LNCaP clone FGC (cell line): Measurements from ENCODE around the gene PPL.

Experiments
- DNase-seq: peaks from one replicate; pipeline ENCODE4 v3.0.0-alpha.2; 2011; ENCODE audit warnings: low read depth
- H3K4me3 ChIP-seq: 2 replicates; pipeline ENCODE4 v1.5.1; 2011; ENCODE audit warnings: mild to moderate bottlenecking, low read depth, low read length, control low read depth
- TF ChIP-seq, protein P1 (sequence below): IDR thresholded peaks from 2 replicates; pipeline ENCODE4 v1.5.1; 2012; ENCODE audit warnings: mild to moderate bottlenecking; ENCODE audit not compliant: control insufficient read depth, insufficient read depth; ENCODE audit errors: extremely low read depth

The PPL gene, protein sequence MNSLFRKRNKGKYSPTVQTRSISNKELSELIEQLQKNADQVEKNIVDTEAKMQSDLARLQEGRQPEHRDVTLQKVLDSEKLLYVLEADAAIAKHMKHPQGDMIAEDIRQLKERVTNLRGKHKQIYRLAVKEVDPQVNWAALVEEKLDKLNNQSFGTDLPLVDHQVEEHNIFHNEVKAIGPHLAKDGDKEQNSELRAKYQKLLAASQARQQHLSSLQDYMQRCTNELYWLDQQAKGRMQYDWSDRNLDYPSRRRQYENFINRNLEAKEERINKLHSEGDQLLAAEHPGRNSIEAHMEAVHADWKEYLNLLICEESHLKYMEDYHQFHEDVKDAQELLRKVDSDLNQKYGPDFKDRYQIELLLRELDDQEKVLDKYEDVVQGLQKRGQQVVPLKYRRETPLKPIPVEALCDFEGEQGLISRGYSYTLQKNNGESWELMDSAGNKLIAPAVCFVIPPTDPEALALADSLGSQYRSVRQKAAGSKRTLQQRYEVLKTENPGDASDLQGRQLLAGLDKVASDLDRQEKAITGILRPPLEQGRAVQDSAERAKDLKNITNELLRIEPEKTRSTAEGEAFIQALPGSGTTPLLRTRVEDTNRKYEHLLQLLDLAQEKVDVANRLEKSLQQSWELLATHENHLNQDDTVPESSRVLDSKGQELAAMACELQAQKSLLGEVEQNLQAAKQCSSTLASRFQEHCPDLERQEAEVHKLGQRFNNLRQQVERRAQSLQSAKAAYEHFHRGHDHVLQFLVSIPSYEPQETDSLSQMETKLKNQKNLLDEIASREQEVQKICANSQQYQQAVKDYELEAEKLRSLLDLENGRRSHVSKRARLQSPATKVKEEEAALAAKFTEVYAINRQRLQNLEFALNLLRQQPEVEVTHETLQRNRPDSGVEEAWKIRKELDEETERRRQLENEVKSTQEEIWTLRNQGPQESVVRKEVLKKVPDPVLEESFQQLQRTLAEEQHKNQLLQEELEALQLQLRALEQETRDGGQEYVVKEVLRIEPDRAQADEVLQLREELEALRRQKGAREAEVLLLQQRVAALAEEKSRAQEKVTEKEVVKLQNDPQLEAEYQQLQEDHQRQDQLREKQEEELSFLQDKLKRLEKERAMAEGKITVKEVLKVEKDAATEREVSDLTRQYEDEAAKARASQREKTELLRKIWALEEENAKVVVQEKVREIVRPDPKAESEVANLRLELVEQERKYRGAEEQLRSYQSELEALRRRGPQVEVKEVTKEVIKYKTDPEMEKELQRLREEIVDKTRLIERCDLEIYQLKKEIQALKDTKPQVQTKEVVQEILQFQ (N-terminal part only)

DNA sequence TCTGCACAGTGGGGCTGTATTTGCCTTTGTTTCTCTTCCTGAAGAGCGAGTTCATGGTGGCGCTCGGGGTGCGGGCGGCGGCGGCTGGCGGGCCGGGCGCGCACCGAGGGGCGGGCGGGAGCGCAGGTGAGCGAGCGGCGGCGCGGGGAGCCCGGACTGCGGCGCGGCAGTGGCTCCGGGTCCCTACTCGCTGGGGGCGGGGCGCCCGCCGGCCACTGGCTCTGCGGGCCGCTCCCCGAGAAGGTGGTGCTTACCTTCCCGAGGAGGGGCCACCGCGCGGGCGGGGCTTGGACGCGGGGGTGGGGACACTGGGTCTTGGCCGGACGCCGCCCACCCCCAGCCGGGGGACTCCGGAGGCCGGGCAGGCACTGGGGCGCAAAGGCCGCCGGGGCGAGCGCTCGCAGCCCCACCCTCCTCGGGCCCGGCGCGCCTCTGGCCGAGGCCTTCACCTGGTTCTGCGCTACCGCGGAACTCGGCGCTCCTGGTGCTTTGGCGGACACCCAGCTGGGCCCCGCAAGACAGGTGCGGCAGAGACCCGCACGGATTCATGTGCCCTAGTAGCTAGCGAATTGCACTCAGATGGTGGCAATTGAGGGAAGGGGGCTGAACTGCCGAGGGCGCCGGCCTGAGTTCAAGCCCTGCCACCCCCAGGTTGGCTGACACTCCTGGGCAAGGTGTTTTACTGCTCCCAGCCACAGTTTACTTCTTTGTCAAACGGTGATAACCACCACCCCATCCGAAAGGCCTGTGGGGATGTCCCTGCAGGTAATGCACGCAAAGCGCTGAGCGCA is at the start of gene PPL:
Gene PPL (minus strand): TSS at position 158 of the 791 bp plus-strand sequence. CDS start 103 bp downstream, at position 55.
- TF ChIP-seq, protein P1, sequence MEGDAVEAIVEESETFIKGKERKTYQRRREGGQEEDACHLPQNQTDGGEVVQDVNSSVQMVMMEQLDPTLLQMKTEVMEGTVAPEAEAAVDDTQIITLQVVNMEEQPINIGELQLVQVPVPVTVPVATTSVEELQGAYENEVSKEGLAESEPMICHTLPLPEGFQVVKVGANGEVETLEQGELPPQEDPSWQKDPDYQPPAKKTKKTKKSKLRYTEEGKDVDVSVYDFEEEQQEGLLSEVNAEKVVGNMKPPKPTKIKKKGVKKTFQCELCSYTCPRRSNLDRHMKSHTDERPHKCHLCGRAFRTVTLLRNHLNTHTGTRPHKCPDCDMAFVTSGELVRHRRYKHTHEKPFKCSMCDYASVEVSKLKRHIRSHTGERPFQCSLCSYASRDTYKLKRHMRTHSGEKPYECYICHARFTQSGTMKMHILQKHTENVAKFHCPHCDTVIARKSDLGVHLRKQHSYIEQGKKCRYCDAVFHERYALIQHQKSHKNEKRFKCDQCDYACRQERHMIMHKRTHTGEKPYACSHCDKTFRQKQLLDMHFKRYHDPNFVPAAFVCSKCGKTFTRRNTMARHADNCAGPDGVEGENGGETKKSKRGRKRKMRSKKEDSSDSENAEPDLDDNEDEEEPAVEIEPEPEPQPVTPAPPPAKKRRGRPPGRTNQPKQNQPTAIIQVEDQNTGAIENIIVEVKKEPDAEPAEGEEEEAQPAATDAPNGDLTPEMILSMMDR, result no peak
- peak within 1 kb of the TSS; percentile 69 for H3K4me3 ChIP-seq
- DNase-seq, result no peak

DNA sequence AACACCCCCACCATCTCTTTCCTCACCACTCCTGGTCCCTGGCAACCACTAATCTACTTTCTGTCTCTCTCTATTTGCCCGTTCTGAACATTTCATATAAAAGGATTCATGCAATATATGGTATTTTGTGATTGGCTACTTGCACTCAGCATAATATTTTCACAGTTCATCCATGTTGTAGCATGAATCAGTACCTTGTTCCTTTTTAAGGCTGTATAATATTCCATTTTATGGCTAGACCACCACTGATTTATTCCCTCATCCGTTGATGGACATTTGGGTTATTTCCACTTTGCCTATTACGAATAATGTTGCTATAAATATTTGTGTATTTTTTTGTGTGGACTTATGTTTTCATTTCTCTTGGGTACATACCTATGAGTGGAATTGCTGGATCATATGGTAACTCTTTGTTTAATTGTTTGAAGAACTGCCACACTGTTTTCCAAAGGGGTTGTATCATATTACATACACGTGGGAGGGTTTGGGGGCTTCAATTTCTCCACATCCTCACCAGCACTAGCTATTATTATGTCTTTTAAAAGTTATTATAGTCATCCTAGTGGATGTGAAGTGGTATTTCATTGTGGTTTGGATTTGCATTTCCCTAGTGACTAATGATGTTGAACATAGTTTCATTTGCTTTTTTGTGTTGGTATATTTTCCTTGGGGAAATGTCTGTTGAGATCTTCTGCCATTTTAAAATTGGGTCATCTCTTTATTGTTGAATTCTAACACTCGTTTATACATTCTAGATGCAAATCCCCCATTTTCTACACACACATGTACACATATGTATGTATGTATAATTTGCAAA is 47.4 kb upstream of the PPL start:
- no peak for DNase-seq
- H3K4me3 ChIP-seq, result no peak overlapping the region
- TF ChIP-seq, protein P1, result no peak

DNA sequence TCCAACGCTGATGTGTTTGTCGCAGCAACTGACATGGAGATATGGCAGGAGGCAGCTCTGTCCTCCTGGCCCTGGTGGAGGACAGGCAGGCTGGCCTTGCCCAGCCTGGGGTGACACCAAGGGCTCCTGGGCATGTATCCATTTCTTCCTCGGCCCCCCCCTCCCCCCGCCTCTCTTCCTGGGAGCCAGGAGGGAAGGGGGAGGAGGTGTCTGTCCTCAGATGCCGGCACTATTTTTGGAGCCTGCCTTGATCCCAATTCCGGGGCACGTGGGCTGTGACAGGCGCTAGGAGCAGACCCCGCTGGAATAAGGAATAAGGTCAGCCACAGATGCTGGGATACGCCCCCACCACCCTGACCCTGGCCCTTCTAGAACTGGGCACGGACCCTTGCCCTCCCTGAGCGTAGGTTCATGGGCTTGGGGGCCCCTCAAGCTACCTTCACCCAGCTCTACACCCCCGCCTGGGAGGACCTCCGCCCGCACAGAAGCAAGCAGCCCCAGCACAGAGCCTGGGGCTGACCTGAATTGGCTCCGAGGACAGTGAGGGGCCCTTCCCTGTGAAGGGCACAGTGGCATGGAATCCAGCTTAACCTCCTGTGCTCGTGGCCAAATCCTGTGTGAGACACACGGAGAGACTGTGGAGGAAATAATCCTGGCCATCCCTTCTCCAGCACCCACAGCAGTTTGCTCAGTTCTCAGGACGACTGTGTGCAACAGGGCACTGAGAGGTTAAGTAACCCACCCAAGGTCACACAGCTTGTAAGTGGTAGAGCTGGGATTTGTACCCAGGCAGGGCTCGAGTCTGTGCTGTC is 45.3 kb upstream of the PPL start:
- TF ChIP-seq, protein P1, result no peak
- no peak for DNase-seq
- no peak overlapping the region for H3K4me3 ChIP-seq

DNA sequence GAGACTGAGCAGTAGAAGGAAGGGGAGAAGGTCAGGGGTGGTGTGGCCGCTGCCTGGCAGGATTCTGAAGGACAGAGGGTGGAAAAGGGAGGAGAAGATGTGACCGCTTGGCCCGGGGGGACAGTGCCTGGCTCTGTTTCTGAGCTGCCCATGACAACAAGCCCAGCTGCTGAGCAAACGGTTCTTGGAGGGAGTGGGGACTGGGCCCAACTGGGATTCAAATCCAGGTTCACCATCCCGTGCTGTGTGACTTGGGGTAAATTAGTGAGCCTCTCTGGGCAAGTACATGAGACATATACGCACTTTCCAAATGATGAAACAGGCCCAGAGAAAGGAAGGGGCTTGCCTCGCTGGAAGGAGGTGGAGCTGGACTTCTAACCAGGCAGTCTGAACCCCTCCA is 44.5 kb upstream of the PPL start:
- no peak overlapping the region for H3K4me3 ChIP-seq
- no peak for DNase-seq
- TF ChIP-seq, protein P1, result no peak

DNA sequence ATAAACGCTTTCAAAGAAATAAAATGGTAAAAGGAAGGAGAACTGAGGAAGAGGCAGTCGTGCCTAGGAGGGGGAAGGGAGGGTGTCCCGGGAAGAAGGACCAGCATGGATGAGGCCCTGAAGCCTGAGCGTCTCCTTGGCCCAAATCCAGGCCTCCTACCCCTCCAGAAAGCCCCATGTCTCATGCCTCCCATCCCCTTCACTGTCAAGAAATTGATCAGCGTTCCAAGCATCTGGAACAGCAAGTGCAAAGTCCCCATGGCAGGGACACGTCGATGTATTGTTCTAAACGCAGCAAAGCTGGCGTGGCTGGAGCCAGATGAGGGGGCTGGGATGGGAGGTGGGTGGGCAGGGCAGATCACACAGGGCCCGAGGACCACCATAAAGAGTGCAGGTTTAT is 43.7 kb upstream of the PPL start:
- TF ChIP-seq, protein P1, result no peak
- no peak for DNase-seq
- no peak overlapping the region for H3K4me3 ChIP-seq
